Left ventricle myocardium superior (tissue), 1 donor: ENCODE results near the gene SERPINE2. TPM values are rescaled to one million over a fixed set of nuclear protein-coding genes. Genes with fewer than 3 reads are reported as not detected.

ENCODE experiments used
- ATAC-seq: fragments of 200-7000 bp; cut with Tn5 transposase; one replicate; pipeline ENCODE4 v1.9.1; 2020; ENCODE audit warnings: mild to moderate bottlenecking, moderate library complexity
- DNase-seq: peaks from one replicate; pipeline ENCODE4 v3.0.0-alpha.2; 2020
- intact Hi-C: fragments of 100-400 bp; cut with micrococcal nuclease; formaldehyde crosslinking; loops from one replicate; pipeline ENCODE4 v1.11.0; 2022
- long read RNA-seq: library from polyadenylated mRNA; unstranded; transcript quantifications from one replicate; pipeline ENCODE4 v2.0.0, GENCODE V29; 2021
- total RNA-seq: library from RNA; stranded (reverse); fragmentation: NEBNext Ultra II Directional; extraction: Animal tissue kit (Norgen Biotek cat#: 25700); gene quantifications from one replicate; pipeline ENCODE4 v1.2.1, GENCODE V29; 2021
- donor health status: DM: no; HTN: yes; CAD: no; lungs with severe emphysema.

Gene SERPINE2
- 6.0 TPM for total RNA-seq
- long read RNA-seq, transcript SERPINE2-202 (9 exons, 2,161 nt): major isoform, 8 of 10 reads
- long read RNA-seq, partial matches to known transcripts: 0 of 10 reads
- long read RNA-seq, other reads (novel, unspliced or antisense): 0 of 10 reads

- intact Hi-C loops: no loop called here
- ATAC-seq (peak; percentile 80), DNase-seq (peak; percentile 70)
Observed at GRCh38 chr2:224039080-224039769, at the start of gene SERPINE2. TSS of gene SERPINE2 (minus strand) at chr2:224039286. CDS start at chr2:224001900, 37,386 bp downstream.

- intact Hi-C loops: no loop called here
- ATAC-seq: peak; percentile 68
- DNase-seq: no peak
Observed at GRCh38 chr2:224086226-224086914, 47.3 kb upstream of the SERPINE2 start.

- intact Hi-C loops: no loop called here
- ATAC-seq (no peak), DNase-seq (no peak)
Observed at GRCh38 chr2:224085811-224086210, 46.7 kb upstream of the SERPINE2 start.

- ATAC-seq: no peak
- intact Hi-C loops: no loop called here
- no peak for DNase-seq
Observed at GRCh38 chr2:224085246-224085645, 46.2 kb upstream of the SERPINE2 start.

GRCh38 chr2:224084266-224084892 lies 45.3 kb upstream of the SERPINE2 start:
- DNase-seq (no peak), ATAC-seq (peak; percentile 65)
- intact Hi-C loops: no loop called here

GRCh38 chr2:224083638-224084037 lies 44.6 kb upstream of the SERPINE2 start:
- intact Hi-C loops: no loop called here
- ATAC-seq (no peak), DNase-seq (no peak)

- no peak for ATAC-seq
- intact Hi-C loops: no loop called here
- no peak for DNase-seq
Observed at GRCh38 chr2:224078656-224079055, 39.6 kb upstream of the SERPINE2 start.

GRCh38 chr2:224077773-224078507 lies 38.9 kb upstream of the SERPINE2 start:
- DNase-seq: no peak
- intact Hi-C loops: no loop called here
- ATAC-seq: no peak

- no peak for ATAC-seq
- intact Hi-C loops: no loop called here
- DNase-seq: no peak
Observed at GRCh38 chr2:224075588-224075987, 36.5 kb upstream of the SERPINE2 start.

GRCh38 chr2:224073676-224074075 lies 34.6 kb upstream of the SERPINE2 start:
- no peak for DNase-seq
- intact Hi-C loops: no loop called here
- ATAC-seq: no peak

GRCh38 chr2:224072541-224073188 lies 33.6 kb upstream of the SERPINE2 start:
- intact Hi-C loops: no loop called here
- ATAC-seq: peak; percentile 93

GRCh38 chr2:224069172-224069571 lies 30.1 kb upstream of the SERPINE2 start:
- intact Hi-C loops: no loop called here
- peak; percentile 48 for DNase-seq
- peak; percentile 12 for ATAC-seq

More at GRCh38 chr2:224072541-224073188, 33.6 kb upstream of the SERPINE2 start:
- DNase-seq: peak; percentile 71

GRCh38 chr2:224063298-224063648 lies 24.2 kb upstream of the SERPINE2 start:
- no peak for ATAC-seq
- DNase-seq: no peak
- intact Hi-C loops: no loop called here

GRCh38 chr2:224062481-224063297 lies 23.6 kb upstream of the SERPINE2 start:
- ATAC-seq (no peak), DNase-seq (no peak)
- intact Hi-C loops: no loop called here

- intact Hi-C loops: no loop called here
- DNase-seq (no peak), ATAC-seq (no peak)
Observed at GRCh38 chr2:224060783-224061482, 21.8 kb upstream of the SERPINE2 start.

- ATAC-seq (no peak), DNase-seq (no peak)
- intact Hi-C loops: no loop called here
Observed at GRCh38 chr2:224059178-224059577, 20.1 kb upstream of the SERPINE2 start.

- no peak for ATAC-seq
- intact Hi-C loops: no loop called here
- no peak for DNase-seq
Observed at GRCh38 chr2:224058048-224058775, 19.1 kb upstream of the SERPINE2 start.
